CMK (cell line): Measurements from ENCODE around the gene CBFA2T2.
"Not testable (repeated sequence)": the region's sequence is repeated elsewhere in the genome, so short reads cannot be mapped to it uniquely, and the experiment has no call there.

Experiments used
- DNase-seq: peaks from one replicate; pipeline ENCODE4 v3.0.0-alpha.2; 2010; ENCODE audit warnings: low read depth

The CBFA2T2 gene

GRCh38 chr20:33624399-33624798, 134.5 kb downstream of the CBFA2T2 start:
- DNase-seq: no peak

GRCh38 chr20:33626190-33626589, 136.3 kb downstream of the CBFA2T2 start:
- DNase-seq: no peak

- DNase-seq: no peak
These were observed 137.8 kb downstream of the CBFA2T2 start for GRCh38 chr20:33627577-33628216.

- DNase-seq: no peak
These were observed 139.6 kb downstream of the CBFA2T2 start for GRCh38 chr20:33629533-33629932.

GRCh38 chr20:33629979-33630378, 140.1 kb downstream of the CBFA2T2 start:
- DNase-seq: no peak

- no peak for DNase-seq
These were observed 140.6 kb downstream of the CBFA2T2 start for GRCh38 chr20:33630507-33630906.

GRCh38 chr20:33631910-33632309, 142.0 kb downstream of the CBFA2T2 start:
- not testable (repeated sequence) for DNase-seq

GRCh38 chr20:33635341-33635740, 145.4 kb downstream of the CBFA2T2 start:
- DNase-seq: no peak

- no peak for DNase-seq
These were observed 146.9 kb downstream of the CBFA2T2 start for GRCh38 chr20:33636776-33637175.

- no peak for DNase-seq
These were observed 150.4 kb downstream of the CBFA2T2 start for GRCh38 chr20:33640287-33640686.

GRCh38 chr20:33644313-33645071, 154.6 kb downstream of the CBFA2T2 start:
- no peak for DNase-seq

- DNase-seq: no peak
These were observed 155.1 kb downstream of the CBFA2T2 start for GRCh38 chr20:33645072-33645358.

- no peak for DNase-seq
These were observed 155.5 kb downstream of the CBFA2T2 start for GRCh38 chr20:33645396-33645795.

- no peak for DNase-seq
These were observed 156.3 kb downstream of the CBFA2T2 start for GRCh38 chr20:33646191-33646590.

GRCh38 chr20:33646959-33647602, 157.2 kb downstream of the CBFA2T2 start:
- DNase-seq: not testable (repeated sequence)

GRCh38 chr20:33647603-33648395, 157.9 kb downstream of the CBFA2T2 start:
- no peak for DNase-seq

- DNase-seq: no peak
These were observed 158.6 kb downstream of the CBFA2T2 start for GRCh38 chr20:33648396-33649004.

- no peak for DNase-seq
These were observed 159.3 kb downstream of the CBFA2T2 start for GRCh38 chr20:33649201-33649681.

- no peak for DNase-seq
These were observed 160.3 kb downstream of the CBFA2T2 start for GRCh38 chr20:33650111-33650752.

- DNase-seq: no peak
These were observed 161.1 kb downstream of the CBFA2T2 start for GRCh38 chr20:33650753-33651561.
